Calu3 (cell line): ENCODE data around the gene SSPN. TPM values are rescaled to one million over a fixed set of nuclear protein-coding genes. Genes with fewer than 3 reads are reported as not detected.
A peak's percentile ranks its signal among the peaks of the same experiment; 100 is the strongest.

Source experiments
- BruUV-seq: library from RNA; stranded (reverse); fragments of 400-500 nt; replicated peaks from 2 replicates; lab custom pipeline; 2021; lab: Mats Ljungman, UMichigan
- CTCF ChIA-PET: fragments of 300-600 bp; sonication (Branson Sonifier 250); formaldehyde crosslinking; loops from one replicate; lab custom pipeline; 2022; ENCODE audit warnings: antibody characterized with exemption; lab: Charles Lee
- DNase-seq: peaks from one replicate; pipeline ENCODE4 v3.0.0; 2022
- H3K27ac Mint-ChIP-seq: one replicate; pipeline ENCODE4 v1.8.0; 2022; ENCODE audit warnings: mixed read lengths; ENCODE audit not compliant: unreplicated experiment
- H3K27me3 Mint-ChIP-seq: one replicate; pipeline ENCODE4 v1.8.0; 2022; ENCODE audit warnings: mixed read lengths; ENCODE audit not compliant: unreplicated experiment
- H3K36me3 Mint-ChIP-seq: one replicate; pipeline ENCODE4 v1.8.0; 2022; ENCODE audit warnings: mild to moderate bottlenecking, moderate library complexity, mixed read lengths; ENCODE audit not compliant: insufficient read depth, unreplicated experiment
- H3K4me1 Mint-ChIP-seq: one replicate; pipeline ENCODE4 v1.8.0; 2022; ENCODE audit warnings: mild to moderate bottlenecking, low read depth, mixed read lengths; ENCODE audit not compliant: unreplicated experiment
- H3K4me3 Mint-ChIP-seq: one replicate; pipeline ENCODE4 v1.8.0; 2022; ENCODE audit warnings: mild to moderate bottlenecking, low read depth, moderate library complexity, mixed read lengths; ENCODE audit not compliant: unreplicated experiment
- H3K9me3 Mint-ChIP-seq: one replicate; pipeline ENCODE4 v1.8.0; 2022; ENCODE audit warnings: low read depth, mixed read lengths; ENCODE audit not compliant: unreplicated experiment
- CTCF ChIP-seq: fragments of 200-600 bp; IDR thresholded peaks from one replicate; pipeline ENCODE4 v1.8.0; 2022; ENCODE audit warnings: antibody characterized with exemption; ENCODE audit not compliant: unreplicated experiment
- intact Hi-C: fragments of 100-400 bp; cut with micrococcal nuclease; formaldehyde crosslinking; loops from one replicate; pipeline ENCODE4 v1.10.0; 2022; ENCODE audit not compliant: unreplicated experiment
- total RNA-seq: library from RNA; stranded (reverse); gene quantifications from 2 replicates; pipeline ENCODE4 v1.2.3, GENCODE V29; 2022

Gene SSPN
- total RNA-seq, 1 experiment from 2014 or later = 8.9 TPM

- Mint-ChIP-seq H3K27me3 (no peaks in the 10 kb centered on the region), H3K4me1 (peaks cover 43% of the 10 kb centered on the region), H3K27ac (peak overlapping the region; percentile 6), H3K9me3 (no peaks in the 10 kb centered on the region), H3K4me3 (no peak overlapping the region), H3K36me3 (no peaks in the 10 kb centered on the region)
- no peak for TF ChIP-seq CTCF
- intact Hi-C loops = loop anchor here (2.0 to 5.0 kb wide), 3 partner anchors 26 to 56 kb away; no protein-coding TSS in a partner anchor
- DNase-seq = no peak
- CTCF ChIA-PET = interaction anchor here (0.7 to 1.9 kb wide), 5 partner anchors 8 to 94 kb away, joined by 3 to 7 read pairs (median 4); partner anchors contain the start of gene BHLHE41
- no TSS peak for BruUV-seq
These were observed 42.8 kb upstream of the SSPN start for GRCh38 chr12:26152507-26153102.

GRCh38 chr12:26153421-26154154 is 41.8 kb upstream of the SSPN start:
- H3K9me3 Mint-ChIP-seq = no peaks in the 10 kb centered on the region
- peaks cover 52% of the 10 kb centered on the region for H3K4me1 Mint-ChIP-seq
- H3K27ac Mint-ChIP-seq = peak overlapping the region; percentile 6
- no peak for TF ChIP-seq CTCF
- DNase-seq = peak; percentile 49
- CTCF ChIA-PET = interaction anchor here (0.7 to 1.9 kb wide), 7 partner anchors 9 to 119 kb away, joined by 3 to 7 read pairs (median 4); partner anchors contain the start of gene BHLHE41
- BruUV-seq = TSS peak; percentile 76
- intact Hi-C loops = loop anchor here (2.0 to 5.0 kb wide), 3 partner anchors 27 to 57 kb away; no protein-coding TSS in a partner anchor
- no peaks in the 10 kb centered on the region for H3K27me3 Mint-ChIP-seq
- no peaks in the 10 kb centered on the region for H3K36me3 Mint-ChIP-seq
- no peak overlapping the region for H3K4me3 Mint-ChIP-seq

- intact Hi-C loops = no loop called here
- no peak for DNase-seq
- Mint-ChIP-seq H3K4me1 (peaks cover 53% of the 10 kb centered on the region), H3K36me3 (no peaks in the 10 kb centered on the region), H3K27me3 (no peaks in the 10 kb centered on the region), H3K9me3 (peaks cover 3% of the 10 kb centered on the region), H3K27ac (no peak overlapping the region), H3K4me3 (no peak overlapping the region)
- no TSS peak for BruUV-seq
- CTCF ChIA-PET = interaction anchor here (0.7 to 1.2 kb wide), 3 partner anchors 14 to 39 kb away, joined by 3 to 4 read pairs (median 3); partner anchors contain the start of gene SSPN
- no peak for TF ChIP-seq CTCF
These were observed 39.0 kb upstream of the SSPN start for GRCh38 chr12:26156201-26156871.

GRCh38 chr12:26157001-26157400 is 38.4 kb upstream of the SSPN start:
- H3K27me3 Mint-ChIP-seq = no peaks in the 10 kb centered on the region
- CTCF ChIA-PET = interaction anchor here (0.7 to 1.2 kb wide), 3 partner anchors 13 to 39 kb away, joined by 3 to 4 read pairs (median 3); partner anchors contain the start of gene SSPN
- no peak for DNase-seq
- peaks cover 53% of the 10 kb centered on the region for H3K4me1 Mint-ChIP-seq
- no peak for TF ChIP-seq CTCF
- no peak overlapping the region for H3K4me3 Mint-ChIP-seq
- intact Hi-C loops = no loop called here
- BruUV-seq = no TSS peak
- no peaks in the 10 kb centered on the region for H3K36me3 Mint-ChIP-seq
- peaks cover 3% of the 10 kb centered on the region for H3K9me3 Mint-ChIP-seq
- H3K27ac Mint-ChIP-seq = no peak overlapping the region
